NCI-H526 (cell line): ENCODE measurements around the gene DNMT3A.

Source experiments
- DNase-seq, 2 experiments: peaks; one replicate each; lab custom pipeline; 2025; lab: John Stamatoyannopoulos, UW

DNMT3A gene

DNA sequence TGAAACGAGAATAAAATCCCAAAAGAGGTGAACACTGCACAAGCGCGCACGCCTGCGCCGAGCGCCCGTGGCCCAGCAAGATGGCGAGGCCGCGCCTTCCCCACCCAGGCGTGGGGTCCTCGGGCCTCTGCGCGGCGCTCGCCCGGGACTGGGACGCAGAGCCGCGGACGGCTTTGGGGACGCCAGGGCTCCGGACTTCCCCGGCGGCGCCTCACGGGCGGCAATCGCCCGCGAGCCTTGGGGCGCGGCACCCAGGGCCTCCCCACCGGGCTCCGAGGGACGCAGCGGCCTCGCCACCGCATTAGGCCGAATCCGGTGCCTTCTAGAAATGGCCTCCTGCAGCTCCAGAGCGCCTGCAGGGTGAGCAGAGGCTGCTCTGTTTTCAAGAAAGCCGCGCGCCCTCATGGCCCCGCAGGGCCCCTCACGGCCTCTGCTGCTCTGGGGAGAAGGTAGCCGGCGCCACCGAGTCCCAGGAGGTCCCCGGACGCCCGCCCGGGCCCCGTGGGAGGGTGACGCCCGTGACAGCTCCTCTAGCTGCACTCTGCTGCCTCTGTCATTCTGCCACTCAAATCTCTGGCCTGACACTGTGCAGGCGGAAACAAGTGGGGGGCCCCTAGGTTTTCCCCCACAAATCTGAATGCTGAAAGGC, 137.4 kb downstream of the DNMT3A start:
- no peak for DNase-seq

DNA sequence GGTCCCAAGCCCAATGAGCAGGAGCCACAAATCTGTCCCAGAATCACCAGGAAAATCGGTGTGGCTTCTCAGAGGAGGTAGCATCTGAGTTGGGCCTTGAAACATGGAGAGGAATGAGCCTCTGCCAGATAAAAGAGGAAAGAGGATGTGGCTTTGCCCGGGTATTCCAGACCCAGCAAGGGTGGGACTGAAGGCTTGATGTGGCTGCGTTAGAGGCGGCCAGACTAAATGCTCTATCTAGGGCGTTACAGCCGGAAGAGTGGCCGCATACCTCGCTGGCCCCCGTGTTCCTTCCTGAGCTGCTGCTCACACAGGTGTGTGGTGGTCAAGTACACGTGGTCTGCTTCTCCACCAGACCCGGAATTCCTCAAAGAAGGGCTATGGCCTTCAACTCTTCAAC, 139.4 kb downstream of the DNMT3A start:
- no peak for DNase-seq

DNA sequence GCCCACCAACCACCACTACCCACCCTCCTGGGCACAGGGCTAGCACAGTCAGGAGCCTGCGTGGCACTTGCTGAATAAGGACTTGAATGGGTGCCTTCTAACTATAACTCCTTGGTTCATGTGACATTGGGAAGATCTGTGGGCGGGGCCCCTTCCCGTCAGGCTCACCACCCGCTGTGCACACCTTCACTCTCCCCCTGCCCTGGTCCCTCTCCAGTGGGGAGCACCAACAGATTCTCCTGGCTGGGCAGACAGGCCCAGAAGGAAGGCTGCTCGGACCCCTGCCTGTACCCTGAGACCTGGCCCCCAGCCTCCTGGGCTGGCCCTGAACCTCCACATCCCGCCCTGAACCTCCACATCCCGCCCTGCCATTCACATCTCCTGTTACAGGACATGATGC, 139.9 kb downstream of the DNMT3A start:
- DNase-seq = no peak

DNA sequence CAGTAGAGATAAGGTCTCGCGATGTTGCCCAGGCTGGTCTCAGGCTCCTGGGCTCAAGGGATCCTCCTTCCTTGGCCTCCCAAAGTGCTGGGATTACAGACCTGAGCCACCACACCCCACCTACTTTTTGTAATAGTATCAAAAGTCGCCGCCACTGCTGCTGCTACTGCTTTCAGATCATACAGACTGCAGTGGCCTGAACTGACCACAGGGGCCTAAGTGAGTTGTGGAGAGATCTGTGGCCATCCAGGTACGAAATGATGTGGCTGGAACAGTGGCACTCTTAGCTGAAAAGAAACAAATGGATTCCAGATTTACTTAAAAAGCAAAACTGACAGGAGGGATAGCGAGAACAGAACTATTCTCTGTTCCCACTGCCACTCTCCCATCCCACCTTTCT, 140.5 kb downstream of the DNMT3A start:
- DNase-seq = no peak

DNA sequence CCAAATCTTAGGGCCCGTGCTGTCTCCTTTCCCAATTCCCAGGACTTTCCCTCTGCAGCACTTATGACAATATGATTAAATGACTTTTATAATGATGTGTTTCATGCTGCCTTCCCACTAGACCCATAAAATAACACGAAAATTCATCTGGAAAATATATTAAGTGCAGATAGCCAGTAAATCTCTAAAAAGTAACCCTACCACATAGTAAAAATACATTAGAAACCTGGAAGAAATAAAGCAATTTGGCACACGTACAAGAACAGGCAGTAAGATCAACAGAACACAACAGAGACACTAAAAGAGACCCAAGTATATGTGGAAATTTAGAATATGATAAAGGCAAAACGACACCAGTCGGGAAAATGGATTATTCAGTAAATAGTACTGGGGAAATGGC, 143.1 kb downstream of the DNMT3A start:
- DNase-seq = no peak

- no peak for DNase-seq
These were observed 143.6 kb downstream of the DNMT3A start for GRCh38 chr2:25198209-25198525.

- no peak for DNase-seq
These were observed 144.2 kb downstream of the DNMT3A start for GRCh38 chr2:25197336-25198208.

DNA sequence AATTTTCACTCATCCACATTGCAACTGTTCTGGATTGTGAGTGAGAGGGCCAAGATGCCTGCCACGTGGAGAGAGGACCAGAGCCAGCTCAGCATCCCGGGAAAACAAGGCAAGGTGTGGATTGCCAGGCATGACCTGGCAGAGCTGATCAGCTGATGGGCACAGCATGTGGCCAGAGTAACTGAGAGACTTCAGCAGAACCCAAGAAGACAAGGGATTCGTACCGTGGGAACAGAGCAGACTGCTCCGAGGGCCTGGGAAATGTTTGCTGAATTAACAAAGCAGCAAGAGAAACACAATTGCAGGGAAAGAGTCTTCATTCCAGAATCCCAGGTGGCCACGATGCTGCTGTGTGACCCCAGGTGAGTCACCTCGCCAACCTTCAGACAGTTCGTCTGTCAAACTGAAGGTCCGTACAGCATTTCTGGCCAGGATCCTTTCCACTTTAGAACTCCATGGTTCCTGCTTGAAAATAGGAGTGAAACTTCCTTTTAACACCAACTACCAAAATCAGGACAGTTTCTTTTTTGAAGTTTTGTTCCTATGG, 147.1 kb downstream of the DNMT3A start:
- no peak for DNase-seq

DNA sequence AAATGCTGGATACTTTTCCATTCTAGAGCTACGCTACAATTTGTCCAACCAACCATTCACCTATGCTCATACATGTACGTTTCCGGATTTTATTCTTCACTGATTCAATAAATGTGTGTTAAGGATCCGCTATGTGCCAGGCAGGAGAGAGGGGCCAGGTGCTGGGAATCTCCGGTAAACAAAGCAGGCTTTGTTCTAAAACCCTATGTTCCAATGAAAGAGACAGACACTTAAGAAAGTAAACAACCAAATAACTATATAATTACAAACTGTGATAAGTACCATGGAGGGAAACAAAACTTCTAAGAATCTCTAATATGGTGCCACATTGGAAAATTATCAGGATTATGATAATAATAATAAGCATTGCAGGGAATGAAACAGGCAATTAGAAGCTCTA, 151.2 kb downstream of the DNMT3A start:
- peak; percentile 34 to 60 for DNase-seq

DNA sequence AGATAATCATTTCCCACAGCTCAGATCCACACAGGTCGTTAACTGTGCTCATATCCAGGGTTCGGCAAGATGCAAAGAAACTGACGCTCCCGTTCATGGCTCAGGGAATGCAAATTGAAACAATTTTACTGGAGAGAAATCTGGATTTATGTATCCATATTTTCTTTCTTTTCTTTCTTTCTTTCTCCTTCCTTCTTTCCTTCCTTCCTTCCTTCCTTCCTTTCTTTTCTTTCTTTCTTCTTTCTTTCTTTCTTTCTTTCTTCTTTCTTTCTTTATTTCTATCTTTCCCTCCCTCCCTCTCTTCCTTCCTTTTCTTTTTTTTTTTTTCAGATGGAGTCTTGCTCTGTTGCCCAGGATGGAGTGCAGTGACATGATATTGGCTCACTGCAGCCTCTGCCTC, 153.3 kb downstream of the DNMT3A start:
- DNase-seq = no peak

DNA sequence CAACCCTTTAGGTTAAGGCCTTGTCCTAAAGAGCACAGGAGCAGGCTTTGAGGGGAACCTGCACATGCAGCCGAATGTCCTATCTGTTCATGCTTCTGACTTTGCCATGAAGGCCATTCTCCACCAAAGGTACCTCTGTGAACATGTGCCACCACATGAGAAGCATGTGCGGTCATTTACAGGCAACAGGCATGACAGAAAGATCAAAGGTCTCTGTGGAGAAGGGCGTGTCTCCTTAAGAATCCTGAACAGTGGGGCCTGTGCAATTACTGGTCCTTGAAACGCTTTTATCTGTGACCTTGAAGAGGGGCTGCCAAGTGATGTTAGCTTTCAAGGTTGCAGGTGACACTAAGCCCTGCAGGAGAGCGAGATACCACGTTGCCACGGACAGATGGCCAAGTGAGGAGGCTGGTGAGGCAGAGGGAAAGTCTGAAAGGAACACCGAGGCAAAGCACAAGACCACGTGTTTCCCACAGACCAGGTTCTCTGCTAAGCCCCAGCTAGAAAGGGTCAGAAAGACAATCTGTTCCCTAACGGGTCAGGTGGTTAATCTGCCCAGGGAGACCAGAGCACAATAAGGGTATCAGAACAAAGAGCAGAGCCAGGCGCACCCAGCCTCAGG, 153.9 kb downstream of the DNMT3A start:
- DNase-seq = no peak

DNA sequence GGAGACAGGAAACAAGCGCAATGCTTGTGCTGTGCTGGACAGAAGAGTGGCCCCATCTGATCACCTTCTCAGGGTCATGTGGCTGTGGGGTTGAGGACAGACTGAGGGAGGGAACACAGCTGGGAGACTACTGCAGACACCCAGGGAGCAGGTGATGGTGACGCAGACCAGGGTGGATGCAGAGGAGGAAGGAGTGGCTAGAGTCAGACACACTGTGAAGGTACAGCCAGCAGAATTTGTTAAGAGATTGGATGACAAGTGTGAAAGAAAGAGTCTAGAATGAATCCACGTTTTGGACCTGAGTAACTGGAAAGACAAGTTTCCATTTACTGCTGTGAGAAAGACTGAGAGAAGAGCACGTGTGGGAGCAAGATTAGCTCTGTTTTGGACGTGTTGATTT, 157.5 kb downstream of the DNMT3A start:
- no peak for DNase-seq

DNA sequence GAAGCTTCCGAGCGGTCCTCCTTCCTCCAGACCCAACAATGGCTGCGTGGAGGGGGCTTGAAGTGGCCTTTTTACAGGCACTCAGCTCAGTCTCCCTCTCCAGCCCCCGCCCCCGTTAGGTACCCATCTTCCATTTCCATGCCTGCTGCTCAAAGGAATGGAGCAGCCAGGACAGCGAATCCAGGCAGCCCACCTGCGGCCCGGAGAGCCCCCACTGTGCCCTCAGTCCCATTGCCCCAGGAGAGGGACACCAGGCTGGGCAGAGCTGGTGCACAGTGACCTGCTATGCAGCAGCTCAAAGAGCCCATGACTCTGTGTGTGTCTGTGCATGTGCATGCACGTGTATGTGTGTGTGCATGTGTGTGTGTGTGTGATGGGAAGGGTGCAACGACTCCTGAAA, 162.7 kb downstream of the DNMT3A start:
- no peak for DNase-seq
